K562 (cell line): Measurements from ENCODE around the gene EDN2. TPM values are rescaled to one million over a fixed set of nuclear protein-coding genes. Genes with fewer than 3 reads are reported as not detected.

ENCODE experiments used
- ARID2 ChIP-seq: fragments of 450-650 bp; IDR thresholded peaks from 2 replicates; pipeline ENCODE4 v1.6.1; 2017; ENCODE audit warnings: antibody characterized with exemption, mild to moderate bottlenecking
- E2F8 ChIP-seq: fragments of 450-650 bp; IDR thresholded peaks from 2 replicates; pipeline ENCODE4 v1.7.1; 2018; ENCODE audit warnings: mild to moderate bottlenecking, low read depth; ENCODE audit not compliant: partially characterized antibody
- ELF4 ChIP-seq: fragments of 450-650 bp; formaldehyde crosslinking; IDR thresholded peaks from 2 replicates; pipeline ENCODE4 v1.4.0; 2022; ENCODE audit warnings: missing genetic modification characterization
- MLX ChIP-seq, 2 experiments: fragments of 450-650 bp in 1 of 2; sonication (generic) in 1 of 2; formaldehyde crosslinking; conservative IDR thresholded peaks; 2 replicates each; pipeline versions ENCODE4 v1.4.0 to v1.8.1; 2020 to 2022; ENCODE audit warnings: mild to moderate bottlenecking in 1 of 2, missing genetic modification reagents in 1 of 2
- NFATC3 ChIP-seq: fragments of 450-650 bp; IDR thresholded peaks from 2 replicates; pipeline ENCODE4 v1.6.1; 2017; ENCODE audit warnings: mild to moderate bottlenecking
- PHTF2 ChIP-seq: fragments of 250-450 bp; sonication (Bioruptor Pico); IDR thresholded peaks from 2 replicates; pipeline ENCODE4 v1.5.0; 2021; ENCODE audit warnings: mild to moderate bottlenecking
- SRSF1 ChIP-seq: fragments of 200-400 bp; formaldehyde crosslinking; IDR thresholded peaks from 2 replicates; pipeline ENCODE4 v1.6.1; 2017; ENCODE audit warnings: mild to moderate bottlenecking, low read depth, low read length, moderate library complexity
- TAF1 ChIP-seq: IDR thresholded peaks from 2 replicates; pipeline ENCODE4 v1.6.1; 2011; ENCODE audit warnings: mild to moderate bottlenecking, low read length, moderate library complexity; ENCODE audit not compliant: insufficient read depth, control insufficient read depth, severe bottlenecking; ENCODE audit errors: extremely low read depth
- TEAD2 ChIP-seq: fragments of 450-650 bp; IDR thresholded peaks from 2 replicates; pipeline ENCODE4 v1.6.1; 2016; ENCODE audit warnings: missing genetic modification characterization, control low read depth, missing compliant biosample characterization
- XRCC4 ChIP-seq: IDR thresholded peaks from one replicate; pipeline ENCODE4 v1.6.1; 2011; ENCODE audit not compliant: insufficient read depth, insufficient read length; ENCODE audit errors: extremely low read depth
- ZBTB5 ChIP-seq: fragments of 450-650 bp; IDR thresholded peaks from 2 replicates; pipeline ENCODE4 v1.6.1; 2017; ENCODE audit warnings: antibody characterized with exemption
- ZNF133 ChIP-seq: fragments of 250-450 bp; sonication (Bioruptor Pico); IDR thresholded peaks from 2 replicates; pipeline ENCODE4 v1.4.0; 2020; ENCODE audit warnings: mild to moderate bottlenecking
- ZNF184 ChIP-seq: sonication (generic); formaldehyde crosslinking; IDR thresholded peaks from 2 replicates; pipeline ENCODE4 v1.5.0; 2020; ENCODE audit warnings: missing genetic modification reagents
- ZNF3 ChIP-seq: fragments of 250-450 bp; sonication (Bioruptor Pico); IDR thresholded peaks from 2 replicates; pipeline ENCODE4 v1.5.0; 2021; ENCODE audit warnings: mild to moderate bottlenecking, moderate library complexity
- ZNF431 ChIP-seq: sonication (generic); formaldehyde crosslinking; IDR thresholded peaks from 2 replicates; pipeline ENCODE4 v1.8.0; 2022; ENCODE audit warnings: mild to moderate bottlenecking, missing genetic modification reagents
- ZNF512 ChIP-seq: IDR thresholded peaks from 2 replicates; pipeline ENCODE4 v1.6.1; 2016; ENCODE audit warnings: missing genetic modification characterization, missing compliant biosample characterization
- ZNF668 ChIP-seq: fragments of 250-450 bp; sonication (Bioruptor Pico); IDR thresholded peaks from 2 replicates; pipeline ENCODE4 v1.8.0; 2022; ENCODE audit warnings: mild to moderate bottlenecking, inconsistent platforms
- polyA plus RNA-seq, 8 experiments: library from polyadenylated mRNA; depleted of rRNA in 4 of 8; stranded (reverse) in 5 of 8; unstranded in 3 of 8; fragments of >200 nt; fragmentation: Nextera tagmentation in 2 of 8; fragmentation: Illumina TruSeq in 1 of 8; extraction: Ambion mirVana in 2 of 8; extraction: Trizol in 1 of 8; gene quantifications; 2 replicates each; pipeline versions ENCODE4 v1.2.1 to v1.2.3, GENCODE V29; 2011 to 2014; ENCODE audit warnings: inconsistent platforms in 1 of 8, missing spikeins in 1 of 8
- total RNA-seq, 7 experiments: library from RNA; depleted of rRNA in 6 of 7; stranded (reverse); fragments of >200 nt in 6 of 7; fragmentation: Illumina TruSeq in 2 of 7; extraction: Trizol in 2 of 7; gene quantifications; 2 replicates each; pipeline versions ENCODE4 v1.2.1 to v1.2.3, GENCODE V29; 2011 to 2021; ENCODE audit warnings: low replicate concordance in 1 of 7
- TF ChIP-seq, protein P1 (sequence below): fragments of 450-650 bp; IDR thresholded peaks from one replicate; pipeline ENCODE4 v1.6.1; 2018; ENCODE audit warnings: mild to moderate bottlenecking, moderate library complexity; ENCODE audit not compliant: partially characterized antibody

The EDN2 gene
- total and polyA plus RNA-seq, 9 of the 15 experiments (the other 6 are each of a cell fraction or from before 2014, with no cell fraction given): not detected

- TF ChIP-seq E2F8 (no peak), MLX (CRISPR knock-in tag; conservative IDR thresholded peaks at IDR 0.05) (0 out of 4 replicates have a peak, but pooled peaks of 1 of the 2 experiments have one; percentile 41), ZNF3 (CRISPR knock-in tag) (no peak), ARID2 (no peak), SRSF1 (no peak; the same call in 1 of the 2 replicates), ZNF512 (tag) (no peak), ZBTB5 (no peak), ELF4 (CRISPR knock-in tag) (no peak), PHTF2 (CRISPR knock-in tag) (no peak), ZNF133 (CRISPR knock-in tag) (no peak), XRCC4 (no peak), TAF1 (no peak), ZNF431 (CRISPR knock-in tag) (0 out of 2 replicates have a peak, but pooled peaks have one; percentile 58), TEAD2 (tag) (peak; percentile 87; the same call in 1 of the 2 replicates), ZNF668 (CRISPR knock-in tag) (no peak), ZNF184 (CRISPR knock-in tag) (no peak), NFATC3 (no peak)
- TF ChIP-seq, protein P1, sequence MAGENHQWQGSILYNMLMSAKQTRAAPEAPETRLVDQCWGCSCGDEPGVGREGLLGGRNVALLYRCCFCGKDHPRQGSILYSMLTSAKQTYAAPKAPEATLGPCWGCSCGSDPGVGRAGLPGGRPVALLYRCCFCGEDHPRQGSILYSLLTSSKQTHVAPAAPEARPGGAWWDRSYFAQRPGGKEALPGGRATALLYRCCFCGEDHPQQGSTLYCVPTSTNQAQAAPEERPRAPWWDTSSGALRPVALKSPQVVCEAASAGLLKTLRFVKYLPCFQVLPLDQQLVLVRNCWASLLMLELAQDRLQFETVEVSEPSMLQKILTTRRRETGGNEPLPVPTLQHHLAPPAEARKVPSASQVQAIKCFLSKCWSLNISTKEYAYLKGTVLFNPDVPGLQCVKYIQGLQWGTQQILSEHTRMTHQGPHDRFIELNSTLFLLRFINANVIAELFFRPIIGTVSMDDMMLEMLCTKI: no peak
These were observed 11.9 kb upstream of the EDN2 start (continued) for GRCh38 chr1:41496080-41497055.
